ENCODE results near the gene PEX11G.

GRCh38 chr19:7522923-7523667, 34.3 kb upstream of the PEX11G start:
- TF ChIP-seq CTCF (IDR thresholded peaks at IDR 0.05; ENCODE audit: low read length) (no peak), EZH2 (IDR thresholded peaks at IDR 0.05; ENCODE audit: borderline replicate concordance, low read length) (no peak)

All from OCI-LY1 (cell line).